Activated B cell treated with CpG ODN at 0.5 μM for 24 hours (primary cell): ENCODE measurements around the gene FAM180A. TPM values are rescaled to one million over a fixed set of nuclear protein-coding genes. Genes with fewer than 3 reads are reported as not detected.

Experiments
- ATAC-seq: fragments of 200-7000 bp; cut with Tn5 transposase; one replicate; pipeline ENCODE4 v1.10.0; 2021; ENCODE audit warnings: low read depth, mild to moderate bottlenecking, moderate library complexity
- CTCF ChIA-PET: fragments of 350-600 bp; sonication (Branson Sonifier 250); formaldehyde crosslinking; loops from one replicate; lab custom pipeline; 2021; ENCODE audit warnings: antibody characterized with exemption; lab: Charles Lee
- POLR2A ChIA-PET: fragments of 350-600 bp; sonication (Branson Sonifier 250); formaldehyde crosslinking; loops from one replicate; lab custom pipeline; 2021; ENCODE audit warnings: antibody characterized with exemption; lab: Charles Lee
- DNase-seq: peaks from one replicate; pipeline ENCODE4 v3.0.0; 2022
- H3K27ac Mint-ChIP-seq: one replicate; pipeline ENCODE4 v1.8.0; 2020; ENCODE audit warnings: mixed read lengths
- H3K27me3 Mint-ChIP-seq: one replicate; pipeline ENCODE4 v1.8.0; 2021; ENCODE audit warnings: mixed read lengths
- H3K36me3 Mint-ChIP-seq: one replicate; pipeline ENCODE4 v1.8.0; 2021; ENCODE audit warnings: low read depth, mixed read lengths
- H3K4me1 Mint-ChIP-seq: one replicate; pipeline ENCODE4 v1.8.0; 2021; ENCODE audit warnings: mixed read lengths
- H3K4me3 Mint-ChIP-seq: one replicate; pipeline ENCODE4 v1.8.0; 2020; ENCODE audit warnings: mild to moderate bottlenecking, mixed read lengths
- H3K9me3 Mint-ChIP-seq: one replicate; pipeline ENCODE4 v1.8.0; 2020; ENCODE audit warnings: mixed read lengths
- CTCF ChIP-seq: fragments of 200-600 bp; IDR thresholded peaks from one replicate; pipeline ENCODE4 v1.8.0; 2022; ENCODE audit warnings: antibody characterized with exemption, mild to moderate bottlenecking
- intact Hi-C: fragments of 100-400 bp; cut with micrococcal nuclease; formaldehyde crosslinking; loops from one replicate; pipeline ENCODE4 v1.15.1; 2024
- total RNA-seq: library from RNA; stranded (reverse); gene quantifications from 2 replicates; pipeline ENCODE4 v1.2.3, GENCODE V29; 2022

Gene FAM180A
- total RNA-seq, 1 donor from 2014 or later: not detected

DNA sequence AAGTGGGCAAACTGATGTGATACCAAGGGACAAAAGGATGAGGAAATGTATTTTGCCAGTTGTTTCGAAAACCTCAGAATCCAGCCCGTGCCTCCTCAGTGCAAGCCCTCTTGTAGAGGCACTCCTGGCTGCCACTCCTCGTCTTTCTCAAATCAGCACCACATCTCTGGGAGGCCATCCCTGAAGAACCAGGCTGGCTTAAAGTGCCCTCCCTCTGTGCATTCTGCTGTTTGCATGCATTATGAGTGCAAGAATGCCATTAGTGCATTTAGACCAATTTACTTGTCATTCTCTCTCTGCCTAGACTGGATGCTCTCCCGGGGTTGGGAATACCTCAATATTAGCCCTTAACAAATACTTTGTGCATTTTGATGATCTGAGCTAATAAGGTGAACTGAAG is 19.9 kb upstream of the FAM180A start:
- H3K4me1 Mint-ChIP-seq: no peaks in the 10 kb centered on the region
- no peak for TF ChIP-seq CTCF
- H3K27me3 Mint-ChIP-seq: peaks cover 27% of the 10 kb centered on the region
- POLR2A ChIA-PET: no interaction called here
- intact Hi-C loops: no loop called here
- CTCF ChIA-PET: no interaction called here
- H3K4me3 Mint-ChIP-seq: no peak overlapping the region
- no peak for ATAC-seq
- no peak for DNase-seq
- H3K27ac Mint-ChIP-seq: no peak overlapping the region
- H3K36me3 Mint-ChIP-seq: no peaks in the 10 kb centered on the region
- H3K9me3 Mint-ChIP-seq: no peaks in the 10 kb centered on the region

GRCh38 chr7:135768064-135768463 is 19.5 kb upstream of the FAM180A start:
- Mint-ChIP-seq H3K4me3 (no peak overlapping the region), H3K9me3 (no peaks in the 10 kb centered on the region), H3K27ac (no peak overlapping the region), H3K36me3 (no peaks in the 10 kb centered on the region), H3K4me1 (no peaks in the 10 kb centered on the region), H3K27me3 (peaks cover 27% of the 10 kb centered on the region)
- CTCF ChIA-PET: no interaction called here
- TF ChIP-seq CTCF: no peak
- POLR2A ChIA-PET: no interaction called here
- DNase-seq (no peak), ATAC-seq (no peak)
- intact Hi-C loops: no loop called here

DNA sequence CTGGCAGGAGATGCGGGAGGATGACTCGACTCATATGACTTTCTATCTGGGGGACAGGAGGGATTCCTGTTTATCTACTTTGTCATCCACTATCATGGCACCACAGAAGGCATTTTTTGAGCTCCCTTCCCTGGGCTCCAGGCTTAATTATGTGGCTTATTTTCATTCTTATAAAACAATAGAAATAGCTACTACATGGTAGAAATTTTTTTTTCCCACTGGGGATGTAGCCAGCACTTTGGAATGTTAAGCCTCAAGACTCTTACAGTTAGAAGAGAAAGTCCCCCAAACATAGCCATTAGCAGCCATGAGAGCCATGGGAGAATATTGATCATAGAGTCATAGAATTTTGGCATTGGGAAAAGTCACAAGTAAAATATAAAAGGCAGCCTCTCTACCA is 14.6 kb upstream of the FAM180A start:
- no peak overlapping the region for H3K4me3 Mint-ChIP-seq
- no peak for TF ChIP-seq CTCF
- no peaks in the 10 kb centered on the region for H3K4me1 Mint-ChIP-seq
- H3K9me3 Mint-ChIP-seq: no peaks in the 10 kb centered on the region
- DNase-seq (no peak), ATAC-seq (no peak)
- intact Hi-C loops: no loop called here
- H3K27ac Mint-ChIP-seq: no peak overlapping the region
- ChIA-PET POLR2A (no interaction called here), CTCF (no interaction called here)
- no peaks in the 10 kb centered on the region for H3K36me3 Mint-ChIP-seq
- peaks cover 36% of the 10 kb centered on the region for H3K27me3 Mint-ChIP-seq

- no peaks in the 10 kb centered on the region for H3K4me1 Mint-ChIP-seq
- intact Hi-C loops: no loop called here
- POLR2A ChIA-PET: no interaction called here
Measured at GRCh38 chr7:135761751-135762488, 13.3 kb upstream of the FAM180A start.

DNA sequence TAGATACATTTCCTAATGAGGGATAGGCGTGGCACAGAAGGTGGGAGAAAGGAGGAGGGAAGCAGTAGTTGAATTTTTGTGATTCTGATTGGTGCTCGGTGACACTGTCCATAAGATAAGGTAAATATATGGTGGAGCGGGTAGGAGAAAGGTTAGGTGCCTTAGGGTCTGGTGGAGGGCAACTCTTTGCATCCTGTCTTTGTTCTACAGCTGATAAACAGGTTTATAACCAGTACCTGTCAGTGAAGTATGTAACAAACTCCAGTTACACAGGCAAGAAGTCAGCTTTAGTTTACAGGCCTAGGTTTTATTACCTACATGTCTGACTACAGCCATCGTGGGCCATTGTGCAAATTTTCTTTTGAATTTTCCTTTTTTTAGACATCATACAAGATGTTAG is 10.9 kb upstream of the FAM180A start:
- H3K4me1 Mint-ChIP-seq: no peaks in the 10 kb centered on the region
- TF ChIP-seq CTCF: no peak
- no peak overlapping the region for H3K27ac Mint-ChIP-seq
- H3K36me3 Mint-ChIP-seq: no peaks in the 10 kb centered on the region
- peaks cover 2% of the 10 kb centered on the region for H3K9me3 Mint-ChIP-seq
- ChIA-PET CTCF (no interaction called here), POLR2A (no interaction called here)
- intact Hi-C loops: no loop called here
- peaks cover 26% of the 10 kb centered on the region for H3K27me3 Mint-ChIP-seq
- no peak for ATAC-seq
- no peak overlapping the region for H3K4me3 Mint-ChIP-seq
- DNase-seq: no peak

More at GRCh38 chr7:135761751-135762488, 13.3 kb upstream of the FAM180A start:
- DNase-seq (no peak), ATAC-seq (no peak)
- Mint-ChIP-seq H3K27me3 (peaks cover 33% of the 10 kb centered on the region), H3K27ac (no peak overlapping the region), H3K36me3 (no peaks in the 10 kb centered on the region), H3K4me3 (no peak overlapping the region), H3K9me3 (peaks cover under 1% of the 10 kb centered on the region)
- CTCF ChIA-PET: no interaction called here
- TF ChIP-seq CTCF: no peak
